ENCODE results near the gene KIN. TPM values are rescaled to one million over a fixed set of nuclear protein-coding genes. Genes with fewer than 3 reads are reported as not detected.

Gene KIN
- polyA plus RNA-seq, 1 of the 3 experiments (the other 2 are of a cell fraction), result 3.2 TPM

DNA sequence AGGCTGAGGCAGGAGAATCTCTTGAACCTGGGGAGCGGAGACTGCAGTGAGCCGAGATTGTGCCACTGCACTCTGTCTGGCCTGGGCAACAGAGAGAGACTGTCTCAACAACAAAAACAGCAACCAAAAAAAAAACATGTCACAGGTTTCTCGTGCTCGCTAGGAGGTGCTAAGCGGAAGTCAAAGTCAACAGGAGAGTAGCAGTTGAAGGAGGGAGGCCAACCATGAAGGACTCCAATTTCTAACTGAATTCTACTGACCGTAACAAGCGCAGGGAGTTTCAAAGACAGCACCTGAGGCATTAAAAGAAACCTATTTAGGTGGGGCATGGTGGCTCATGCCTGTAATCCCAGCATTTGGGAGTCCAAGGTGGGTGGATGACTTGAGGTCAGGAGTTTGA is 19.4 kb downstream of the KIN start:
- Histone ChIP-seq H3F3A (replicated peaks; ENCODE audit: insufficient read depth) (no peaks in the 10 kb centered on the region), H3K27ac (ENCODE audit: low read depth in 2 of 2, low read length in 1 of 2) (no peak overlapping the region), H3K27me3 (ENCODE audit: insufficient read depth) (no peaks in the 10 kb centered on the region), H3K36me3 (replicated peaks in 1 of 2; ENCODE audit: control insufficient read depth in 1 of 2, insufficient read depth in 2 of 2, low read length in 1 of 2) (peaks cover 60 to 68% of the 10 kb centered on the region in 2 experiments), H3K4me2 (no peak overlapping the region), H3K79me2 (ENCODE audit: insufficient read depth) (no peaks in the 10 kb centered on the region), H4K20me1 (ENCODE audit: insufficient read depth) (no peaks in the 10 kb centered on the region), H3K9ac (no peak overlapping the region), H2AFZ (ENCODE audit: low read depth) (no peak overlapping the region), H3K4me1 (ENCODE audit: control insufficient read depth in 1 of 2, insufficient read depth in 2 of 2, low read depth in 1 of 2, low read length in 1 of 2) (no peaks in the 10 kb centered on the region), H3K9me3 (no peaks in the 10 kb centered on the region), H3K9me2 (no peaks in the 10 kb centered on the region), H3K4me3 (ENCODE audit: low read depth in 2 of 2, low read length in 1 of 2) (no peak overlapping the region)
- CTCF ChIA-PET, result no interaction called here
- DNase-seq, result no peak
- POLR2A ChIA-PET, result no interaction called here
- 95% methylated on average over 7 of the region's 7 CpGs for WGBS (ENCODE audit: low lambda C conversion rate)
- TF ChIP-seq RCOR1 (IDR thresholded peaks at IDR 0.05; ENCODE audit: low read length), result no peak
- no peak for TF ChIP-seq ELF1 (IDR thresholded peaks at IDR 0.05)
- TF ChIP-seq YY1 (IDR thresholded peaks at IDR 0.05; ENCODE audit: low read depth), result no peak

DNA sequence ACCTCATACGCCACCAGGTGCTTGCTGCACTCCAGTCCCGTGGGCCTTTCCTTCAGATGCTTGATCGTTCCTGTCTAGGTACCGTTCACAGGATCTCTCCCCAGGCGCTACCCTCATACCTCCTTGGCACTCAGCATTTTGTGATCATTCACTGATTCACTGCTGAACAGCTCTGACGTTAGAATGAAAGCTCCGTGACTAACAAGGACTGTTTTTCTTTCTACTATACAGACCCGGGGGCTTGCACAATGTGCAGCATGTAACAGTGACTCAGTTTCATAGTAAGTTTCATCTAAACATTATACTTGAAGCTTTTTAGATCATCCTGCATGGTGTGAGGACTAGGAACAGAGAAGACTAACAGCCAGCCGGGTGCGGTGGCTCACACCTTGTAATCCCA is 20.6 kb downstream of the KIN start:
- H4K20me1 ChIP-seq (ENCODE audit: insufficient read depth), result no peaks in the 10 kb centered on the region
- ChIA-PET CTCF (interaction anchor here (1.1 kb wide), 1 partner anchor 11 kb away, joined by 3 read pairs; no protein-coding TSS in a partner anchor), POLR2A (no interaction called here)
- no peak overlapping the region for H3K27ac ChIP-seq (ENCODE audit: low read depth in 2 of 2, low read length in 1 of 2)
- no peaks in the 10 kb centered on the region for H3K4me1 ChIP-seq (ENCODE audit: control insufficient read depth in 1 of 2, insufficient read depth in 2 of 2, low read depth in 1 of 2, low read length in 1 of 2)
- TF ChIP-seq TEAD4 (IDR thresholded peaks at IDR 0.05; ENCODE audit: borderline replicate concordance, insufficient read depth), result no peak
- TF ChIP-seq CHD2 (IDR thresholded peaks at IDR 0.05; ENCODE audit: low read length, partially characterized antibody), result no peak
- no peak for TF ChIP-seq MEF2A (IDR thresholded peaks at IDR 0.05; ENCODE audit: borderline replicate concordance, low read depth)
- no peak for TF ChIP-seq RAD21 (IDR thresholded peaks at IDR 0.05; ENCODE audit: low read length)
- no peak for TF ChIP-seq TCF12 (IDR thresholded peaks at IDR 0.05)
- TF ChIP-seq FOSL2 (IDR thresholded peaks at IDR 0.05; ENCODE audit: borderline replicate concordance, low read depth), result no peak
- no peak for TF ChIP-seq GATA2 (CRISPR knock-in tag; IDR thresholded peaks at IDR 0.05)
- TF ChIP-seq, protein P1, sequence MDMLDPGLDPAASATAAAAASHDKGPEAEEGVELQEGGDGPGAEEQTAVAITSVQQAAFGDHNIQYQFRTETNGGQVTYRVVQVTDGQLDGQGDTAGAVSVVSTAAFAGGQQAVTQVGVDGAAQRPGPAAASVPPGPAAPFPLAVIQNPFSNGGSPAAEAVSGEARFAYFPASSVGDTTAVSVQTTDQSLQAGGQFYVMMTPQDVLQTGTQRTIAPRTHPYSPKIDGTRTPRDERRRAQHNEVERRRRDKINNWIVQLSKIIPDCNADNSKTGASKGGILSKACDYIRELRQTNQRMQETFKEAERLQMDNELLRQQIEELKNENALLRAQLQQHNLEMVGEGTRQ (IDR thresholded peaks at IDR 0.05; ENCODE audit: borderline replicate concordance, low read depth, low read length), result no peak
- no peak for TF ChIP-seq NFIC (IDR thresholded peaks at IDR 0.05; ENCODE audit: borderline replicate concordance)
- TF ChIP-seq, protein P2, sequence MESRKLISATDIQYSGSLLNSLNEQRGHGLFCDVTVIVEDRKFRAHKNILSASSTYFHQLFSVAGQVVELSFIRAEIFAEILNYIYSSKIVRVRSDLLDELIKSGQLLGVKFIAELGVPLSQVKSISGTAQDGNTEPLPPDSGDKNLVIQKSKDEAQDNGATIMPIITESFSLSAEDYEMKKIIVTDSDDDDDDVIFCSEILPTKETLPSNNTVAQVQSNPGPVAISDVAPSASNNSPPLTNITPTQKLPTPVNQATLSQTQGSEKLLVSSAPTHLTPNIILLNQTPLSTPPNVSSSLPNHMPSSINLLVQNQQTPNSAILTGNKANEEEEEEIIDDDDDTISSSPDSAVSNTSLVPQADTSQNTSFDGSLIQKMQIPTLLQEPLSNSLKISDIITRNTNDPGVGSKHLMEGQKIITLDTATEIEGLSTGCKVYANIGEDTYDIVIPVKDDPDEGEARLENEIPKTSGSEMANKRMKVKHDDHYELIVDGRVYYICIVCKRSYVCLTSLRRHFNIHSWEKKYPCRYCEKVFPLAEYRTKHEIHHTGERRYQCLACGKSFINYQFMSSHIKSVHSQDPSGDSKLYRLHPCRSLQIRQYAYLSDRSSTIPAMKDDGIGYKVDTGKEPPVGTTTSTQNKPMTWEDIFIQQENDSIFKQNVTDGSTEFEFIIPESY (IDR thresholded peaks at IDR 0.05; ENCODE audit: borderline replicate concordance, low read depth), result no peak
- no peak for TF ChIP-seq MXI1 (IDR thresholded peaks at IDR 0.05; ENCODE audit: low read depth, low read length)
- TF ChIP-seq SMC3 (IDR thresholded peaks at IDR 0.05; ENCODE audit: low read depth, low read length), result no peak
- TF ChIP-seq SIN3A (IDR thresholded peaks at IDR 0.05; ENCODE audit: borderline replicate concordance, low read depth, low read length), result no peak
- no peak for TF ChIP-seq FOXJ3 (CRISPR knock-in tag; IDR thresholded peaks at IDR 0.05)
- TF ChIP-seq JUND (IDR thresholded peaks at IDR 0.05), result no peak
- no peak for TF ChIP-seq NRF1 (IDR thresholded peaks at IDR 0.05; ENCODE audit: low read depth, low read length)
- TF ChIP-seq IRF3 (IDR thresholded peaks at IDR 0.05; ENCODE audit: low read depth, low read length), result no peak
- no peak overlapping the region for H3K9ac ChIP-seq
- no peaks in the 10 kb centered on the region for H3K79me2 ChIP-seq (ENCODE audit: insufficient read depth)
- no peaks in the 10 kb centered on the region for H3K9me3 ChIP-seq
- H2AFZ ChIP-seq (ENCODE audit: low read depth), result no peak overlapping the region
- DNase-seq, result no peak
- no peaks in the 10 kb centered on the region for H3K27me3 ChIP-seq (ENCODE audit: insufficient read depth)
- peaks cover 68 to 71% of the 10 kb centered on the region in 2 experiments for H3K36me3 ChIP-seq (replicated peaks in 1 of 2; ENCODE audit: control insufficient read depth in 1 of 2, insufficient read depth in 2 of 2, low read length in 1 of 2)
- 99% methylated on average over 10 of the region's 10 CpGs for WGBS (ENCODE audit: low lambda C conversion rate)
- no peak overlapping the region for H3K4me3 ChIP-seq (ENCODE audit: low read depth in 2 of 2, low read length in 1 of 2)
- no peak overlapping the region for H3K4me2 ChIP-seq
- no peaks in the 10 kb centered on the region for H3F3A ChIP-seq (replicated peaks; ENCODE audit: insufficient read depth)
- no peaks in the 10 kb centered on the region for H3K9me2 ChIP-seq

Data from SK-N-SH (cell line).